ENCODE results near the gene TADA2B. TPM values are rescaled to one million over a fixed set of nuclear protein-coding genes. Genes with fewer than 3 reads are reported as not detected.

The TADA2B gene
- total RNA-seq, 1 donor from 2014 or later, result 19.8 TPM

GRCh38 chr4:7009564-7009963 lies 33.6 kb upstream of the TADA2B start:
- Mint-ChIP-seq H3K36me3 (ENCODE audit: low read depth, unreplicated experiment) (peaks cover 18% of the 10 kb centered on the region), H3K9me3 (ENCODE audit: unreplicated experiment) (no peaks in the 10 kb centered on the region), H3K4me1 (ENCODE audit: low read depth, unreplicated experiment) (peaks cover 2% of the 10 kb centered on the region), H3K27ac (ENCODE audit: unreplicated experiment) (no peak overlapping the region), H3K27me3 (ENCODE audit: low read depth, unreplicated experiment) (no peaks in the 10 kb centered on the region), H3K4me3 (ENCODE audit: unreplicated experiment) (no peak overlapping the region)
- TF ChIP-seq EZH2 (IDR thresholded peaks at IDR 0.05; ENCODE audit: insufficient read depth, low read length) (no peak), CTCF (IDR thresholded peaks at IDR 0.05; ENCODE audit: insufficient read depth, low read depth, low read length) (no peak)
- Histone ChIP-seq H4K20me1 (ENCODE audit: insufficient read depth, low read length) (peaks cover 21% of the 10 kb centered on the region), H3K4me1 (ENCODE audit: insufficient read depth, low read length) (peaks cover 3% of the 10 kb centered on the region), H3K4me2 (ENCODE audit: low read length) (no peak overlapping the region), H3K9me3 (ENCODE audit: insufficient read depth, low read depth, low read length) (no peaks in the 10 kb centered on the region), H3K4me3 (ENCODE audit: insufficient read depth, low read depth, low read length) (no peak overlapping the region), H2AFZ (ENCODE audit: low read depth, low read length) (no peak overlapping the region), H3K9ac (ENCODE audit: low read length) (no peak overlapping the region), H3K79me2 (ENCODE audit: insufficient read depth, low read length) (no peaks in the 10 kb centered on the region), H3K36me3 (ENCODE audit: insufficient read depth, low read length) (peaks cover 25% of the 10 kb centered on the region), H3K27me3 (ENCODE audit: insufficient read depth, low read length) (no peaks in the 10 kb centered on the region), H3K27ac (ENCODE audit: low read depth, low read length) (no peak overlapping the region)
- FAIRE-seq (no peak), DNase-seq (ENCODE audit: low read depth) (no peak)

GRCh38 chr4:7013175-7013574 lies 30.0 kb upstream of the TADA2B start:
- Mint-ChIP-seq H3K4me3 (ENCODE audit: unreplicated experiment) (no peak overlapping the region), H3K36me3 (ENCODE audit: low read depth, unreplicated experiment) (peaks cover 33% of the 10 kb centered on the region), H3K27ac (ENCODE audit: unreplicated experiment) (no peak overlapping the region), H3K9me3 (ENCODE audit: unreplicated experiment) (no peaks in the 10 kb centered on the region), H3K4me1 (ENCODE audit: low read depth, unreplicated experiment) (no peaks in the 10 kb centered on the region), H3K27me3 (ENCODE audit: low read depth, unreplicated experiment) (no peaks in the 10 kb centered on the region)
- Histone ChIP-seq H3K4me1 (ENCODE audit: insufficient read depth, low read length) (no peaks in the 10 kb centered on the region), H3K27ac (ENCODE audit: low read depth, low read length) (no peak overlapping the region), H3K4me3 (ENCODE audit: insufficient read depth, low read depth, low read length) (no peak overlapping the region), H2AFZ (ENCODE audit: low read depth, low read length) (no peak overlapping the region), H3K9me3 (ENCODE audit: insufficient read depth, low read depth, low read length) (no peaks in the 10 kb centered on the region), H3K9ac (ENCODE audit: low read length) (no peak overlapping the region), H3K79me2 (ENCODE audit: insufficient read depth, low read length) (no peaks in the 10 kb centered on the region), H3K4me2 (ENCODE audit: low read length) (no peak overlapping the region), H4K20me1 (ENCODE audit: insufficient read depth, low read length) (peaks cover 13% of the 10 kb centered on the region), H3K27me3 (ENCODE audit: insufficient read depth, low read length) (no peaks in the 10 kb centered on the region), H3K36me3 (ENCODE audit: insufficient read depth, low read length) (peaks cover 23% of the 10 kb centered on the region)
- TF ChIP-seq CTCF (IDR thresholded peaks at IDR 0.05; ENCODE audit: insufficient read depth, low read depth, low read length) (no peak), EZH2 (IDR thresholded peaks at IDR 0.05; ENCODE audit: insufficient read depth, low read length) (no peak)
- no peak for FAIRE-seq
- no peak for DNase-seq (ENCODE audit: low read depth)

GRCh38 chr4:7014815-7015214 lies 28.4 kb upstream of the TADA2B start:
- no peak overlapping the region for H3K9ac ChIP-seq (ENCODE audit: low read length)
- peaks cover 18% of the 10 kb centered on the region for H3K36me3 ChIP-seq (ENCODE audit: insufficient read depth, low read length)
- no peaks in the 10 kb centered on the region for H3K27me3 ChIP-seq (ENCODE audit: insufficient read depth, low read length)
- no peak overlapping the region for H3K27ac ChIP-seq (ENCODE audit: low read depth, low read length)
- Mint-ChIP-seq H3K27ac (ENCODE audit: unreplicated experiment) (no peak overlapping the region), H3K27me3 (ENCODE audit: low read depth, unreplicated experiment) (no peaks in the 10 kb centered on the region), H3K4me3 (ENCODE audit: unreplicated experiment) (no peak overlapping the region), H3K9me3 (ENCODE audit: unreplicated experiment) (no peaks in the 10 kb centered on the region), H3K4me1 (ENCODE audit: low read depth, unreplicated experiment) (no peaks in the 10 kb centered on the region), H3K36me3 (ENCODE audit: low read depth, unreplicated experiment) (peaks cover 34% of the 10 kb centered on the region)
- H3K4me1 ChIP-seq (ENCODE audit: insufficient read depth, low read length), result no peaks in the 10 kb centered on the region
- DNase-seq (ENCODE audit: low read depth), result no peak
- no peak overlapping the region for H3K4me2 ChIP-seq (ENCODE audit: low read length)
- no peak overlapping the region for H2AFZ ChIP-seq (ENCODE audit: low read depth, low read length)
- no peak overlapping the region for H3K4me3 ChIP-seq (ENCODE audit: insufficient read depth, low read depth, low read length)
- TF ChIP-seq EZH2 (IDR thresholded peaks at IDR 0.05; ENCODE audit: insufficient read depth, low read length) (no peak), CTCF (IDR thresholded peaks at IDR 0.05; ENCODE audit: insufficient read depth, low read depth, low read length) (no peak)
- FAIRE-seq, result no peak
- H4K20me1 ChIP-seq (ENCODE audit: insufficient read depth, low read length), result peaks cover 7% of the 10 kb centered on the region
- no peaks in the 10 kb centered on the region for H3K9me3 ChIP-seq (ENCODE audit: insufficient read depth, low read depth, low read length)
- no peaks in the 10 kb centered on the region for H3K79me2 ChIP-seq (ENCODE audit: insufficient read depth, low read length)

All from astrocyte (in vitro differentiated cells and primary cell).